ENCODE data around the gene NEURL1B.
"Not testable (repeated sequence)": the region's sequence is repeated elsewhere in the genome, so short reads cannot be mapped to it uniquely, and the experiment has no call there.

NEURL1B gene

DNA sequence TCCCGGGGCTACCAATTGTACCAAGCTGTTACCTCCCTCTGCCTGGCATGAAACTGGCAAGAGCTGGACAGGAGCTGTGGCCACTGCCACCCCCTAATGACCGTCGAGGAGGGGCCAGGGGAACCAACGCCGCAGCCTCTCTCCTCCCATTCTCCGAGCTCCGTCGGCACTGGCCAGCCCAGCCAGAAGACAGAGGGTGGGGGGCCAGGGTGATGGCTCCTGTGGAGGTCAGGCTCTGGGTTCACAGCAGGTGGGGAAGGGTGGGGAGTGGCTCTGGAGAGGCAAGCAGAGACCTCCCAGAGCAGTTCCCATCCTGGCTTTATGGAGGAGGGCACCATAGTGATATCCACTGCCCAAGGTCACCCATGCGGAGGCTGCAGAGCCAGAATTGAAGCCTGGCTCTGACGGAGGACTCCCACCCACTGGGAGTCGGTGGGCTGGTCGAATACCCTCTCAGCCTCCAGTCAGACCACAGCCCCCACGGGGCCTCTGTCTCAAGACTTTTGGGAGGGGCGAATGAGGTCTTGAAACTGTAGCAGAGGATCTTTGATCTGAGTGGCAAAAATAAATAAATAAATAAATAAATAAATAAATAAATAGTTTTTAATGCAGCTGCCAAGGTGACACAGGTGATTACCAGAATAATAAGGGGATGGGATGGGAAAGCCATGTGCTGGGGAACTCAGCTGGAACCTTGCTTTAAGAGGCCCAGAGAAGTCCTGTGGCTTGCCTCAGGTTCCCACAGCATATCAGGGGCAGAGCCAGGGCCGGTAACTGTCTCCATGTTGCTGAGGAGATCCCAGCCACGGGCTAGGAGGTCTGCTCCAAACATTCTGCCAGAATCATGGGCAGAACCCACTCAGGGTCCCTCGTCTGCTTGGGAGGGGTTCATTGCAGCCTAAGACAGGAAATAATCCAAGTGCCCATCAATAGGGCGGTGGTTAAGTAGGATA lies 42.5 kb upstream of the NEURL1B start:
- FAIRE-seq (no peak), DNase-seq (ENCODE audit: insufficient read length) (no peak)
- TF ChIP-seq TAF1 (IDR thresholded peaks at IDR 0.05; ENCODE audit: borderline replicate concordance, low read depth, low read length) = no peak
- TF ChIP-seq POLR2A (IDR thresholded peaks at IDR 0.05; ENCODE audit: low read depth, low read length) = no peak
- TF ChIP-seq POLR2AphosphoS5 (IDR thresholded peaks at IDR 0.05; ENCODE audit: low read depth, low read length) = no peak

DNA sequence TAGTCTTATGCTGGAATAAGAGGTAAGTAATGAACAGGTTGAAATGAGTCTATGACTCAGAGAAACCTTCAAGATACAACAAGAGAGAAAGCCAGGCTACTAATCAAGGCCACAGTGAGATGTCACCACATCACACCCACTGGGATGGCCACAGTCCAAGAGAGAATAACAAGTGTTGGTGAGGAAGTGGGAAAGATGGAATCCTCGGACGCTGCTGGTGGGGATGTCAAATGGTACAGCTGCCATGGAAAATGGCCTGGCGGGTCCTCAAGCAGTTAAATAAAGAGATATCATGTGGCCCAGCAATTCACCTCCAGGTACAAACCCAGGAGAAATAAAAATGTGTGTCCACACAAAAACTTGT lies 41.9 kb upstream of the NEURL1B start:
- no peak for DNase-seq (ENCODE audit: insufficient read length)
- TF ChIP-seq TAF1 (IDR thresholded peaks at IDR 0.05; ENCODE audit: borderline replicate concordance, low read depth, low read length) (no peak), POLR2A (IDR thresholded peaks at IDR 0.05; ENCODE audit: low read depth, low read length) (no peak), POLR2AphosphoS5 (IDR thresholded peaks at IDR 0.05; ENCODE audit: low read depth, low read length) (no peak)
- no peak for FAIRE-seq

- DNase-seq (ENCODE audit: insufficient read length) (no peak), FAIRE-seq (no peak)
- TF ChIP-seq POLR2A (IDR thresholded peaks at IDR 0.05; ENCODE audit: low read depth, low read length) (no peak), POLR2AphosphoS5 (IDR thresholded peaks at IDR 0.05; ENCODE audit: low read depth, low read length) (no peak), TAF1 (IDR thresholded peaks at IDR 0.05; ENCODE audit: borderline replicate concordance, low read depth, low read length) (no peak)
Observed at GRCh38 chr5:172600571-172600970, 40.5 kb upstream of the NEURL1B start.

DNA sequence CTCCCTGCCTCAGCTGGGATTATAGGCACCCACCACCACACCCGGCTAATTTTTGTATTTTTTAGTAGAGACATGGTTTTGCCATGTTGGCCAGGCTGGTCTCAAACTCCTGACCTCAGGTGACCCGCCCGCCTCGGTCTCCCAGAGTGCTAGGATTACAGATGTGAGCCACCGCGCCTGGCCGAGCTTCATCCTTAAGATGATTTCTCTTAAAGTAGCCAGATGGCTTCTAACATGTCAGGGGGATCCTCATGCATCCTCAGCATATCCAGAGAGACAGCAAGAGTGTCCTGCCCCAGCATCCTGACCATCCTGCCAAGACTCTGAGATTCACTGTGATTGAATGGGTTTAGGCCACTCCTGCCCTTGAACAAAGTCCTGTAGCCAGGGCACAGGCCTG lies 39.5 kb upstream of the NEURL1B start:
- not testable (repeated sequence) for FAIRE-seq

DNA sequence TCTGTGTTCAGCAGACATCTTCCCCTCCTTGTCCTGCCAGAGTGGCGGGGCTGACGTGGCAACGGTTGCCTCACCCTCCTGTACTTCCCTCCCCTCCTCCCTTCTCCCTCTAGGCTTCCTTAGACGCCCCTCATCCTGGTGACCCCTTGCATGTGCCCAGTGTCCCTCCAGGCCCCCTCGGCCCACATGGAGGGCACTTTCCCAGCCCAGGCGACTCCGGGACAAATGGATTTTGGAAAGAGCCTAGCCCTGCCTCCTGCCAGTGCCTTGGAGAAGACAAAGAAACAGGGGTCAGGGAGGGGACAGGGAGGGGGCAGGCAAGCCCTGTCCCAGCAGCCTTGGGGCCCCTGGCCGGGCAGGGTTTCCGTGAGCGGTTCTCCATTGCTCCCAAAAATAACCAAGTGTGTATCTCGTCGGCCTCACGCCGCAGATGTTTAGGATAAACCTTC lies 38.3 kb upstream of the NEURL1B start:
- TF ChIP-seq POLR2AphosphoS5 (IDR thresholded peaks at IDR 0.05; ENCODE audit: low read depth, low read length) = no peak
- TF ChIP-seq POLR2A (IDR thresholded peaks at IDR 0.05; ENCODE audit: low read depth, low read length) = no peak
- no peak for TF ChIP-seq TAF1 (IDR thresholded peaks at IDR 0.05; ENCODE audit: borderline replicate concordance, low read depth, low read length)
- DNase-seq (ENCODE audit: insufficient read length) = no peak
- no peak for FAIRE-seq

More for the DNA sequence above, 39.5 kb upstream of the NEURL1B start:
- not testable (repeated sequence) for DNase-seq (ENCODE audit: insufficient read length)

GRCh38 chr5:172603251-172603806 lies 37.7 kb upstream of the NEURL1B start:
- TF ChIP-seq POLR2A (IDR thresholded peaks at IDR 0.05; ENCODE audit: low read depth, low read length) (no peak), POLR2AphosphoS5 (IDR thresholded peaks at IDR 0.05; ENCODE audit: low read depth, low read length) (no peak), TAF1 (IDR thresholded peaks at IDR 0.05; ENCODE audit: borderline replicate concordance, low read depth, low read length) (no peak)
- DNase-seq (ENCODE audit: insufficient read length) = no peak
- no peak for FAIRE-seq

GRCh38 chr5:172605466-172605865 lies 35.6 kb upstream of the NEURL1B start:
- no peak for TF ChIP-seq TAF1 (IDR thresholded peaks at IDR 0.05; ENCODE audit: borderline replicate concordance, low read depth, low read length)
- no peak for TF ChIP-seq POLR2A (IDR thresholded peaks at IDR 0.05; ENCODE audit: low read depth, low read length)
- TF ChIP-seq POLR2AphosphoS5 (IDR thresholded peaks at IDR 0.05; ENCODE audit: low read depth, low read length) = no peak
- DNase-seq (ENCODE audit: insufficient read length) (no peak), FAIRE-seq (no peak)

DNA sequence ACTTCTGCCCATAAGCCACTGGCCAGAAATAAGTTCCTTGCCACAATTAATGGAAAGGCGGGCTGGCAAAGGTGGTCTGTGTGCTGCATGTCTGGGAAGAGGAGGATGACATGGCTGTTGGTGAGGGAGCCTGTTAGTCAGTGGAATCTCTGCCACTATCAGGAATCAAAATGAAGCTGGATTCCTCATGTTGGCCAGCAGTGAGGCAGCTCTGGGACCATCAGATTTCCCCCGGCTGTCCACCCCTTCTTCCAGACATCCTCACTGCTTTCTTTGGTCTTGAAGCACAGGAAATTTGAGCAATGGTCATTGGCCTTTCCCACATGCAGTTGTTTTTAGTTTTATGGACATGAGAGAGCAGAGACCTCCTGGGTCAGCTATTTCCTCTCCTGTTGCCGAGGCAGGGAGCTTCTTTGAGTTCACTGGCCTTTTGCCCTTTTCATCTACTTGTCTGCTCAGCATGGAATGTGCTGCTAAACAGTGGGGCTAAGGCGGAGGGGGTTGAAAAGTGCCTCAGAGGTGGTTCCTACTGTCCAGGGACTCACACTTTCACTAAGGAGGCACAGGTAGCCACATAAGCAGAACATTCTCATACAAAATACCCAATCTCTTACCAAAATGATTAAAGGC lies 34.8 kb upstream of the NEURL1B start:
- FAIRE-seq (no peak), DNase-seq (ENCODE audit: insufficient read length) (no peak)
- TF ChIP-seq POLR2A (IDR thresholded peaks at IDR 0.05; ENCODE audit: low read depth, low read length) (no peak), POLR2AphosphoS5 (IDR thresholded peaks at IDR 0.05; ENCODE audit: low read depth, low read length) (no peak), TAF1 (IDR thresholded peaks at IDR 0.05; ENCODE audit: borderline replicate concordance, low read depth, low read length) (no peak)

- TF ChIP-seq POLR2AphosphoS5 (IDR thresholded peaks at IDR 0.05; ENCODE audit: low read depth, low read length) (no peak), POLR2A (IDR thresholded peaks at IDR 0.05; ENCODE audit: low read depth, low read length) (no peak), TAF1 (IDR thresholded peaks at IDR 0.05; ENCODE audit: borderline replicate concordance, low read depth, low read length) (no peak)
- FAIRE-seq (no peak), DNase-seq (ENCODE audit: insufficient read length) (no peak)
Observed at GRCh38 chr5:172607213-172607793, 33.8 kb upstream of the NEURL1B start.

GRCh38 chr5:172608773-172609172 lies 32.3 kb upstream of the NEURL1B start:
- DNase-seq (ENCODE audit: insufficient read length) (no peak), FAIRE-seq (no peak)
- TF ChIP-seq POLR2A (IDR thresholded peaks at IDR 0.05; ENCODE audit: low read depth, low read length) = no peak
- no peak for TF ChIP-seq TAF1 (IDR thresholded peaks at IDR 0.05; ENCODE audit: borderline replicate concordance, low read depth, low read length)
- no peak for TF ChIP-seq POLR2AphosphoS5 (IDR thresholded peaks at IDR 0.05; ENCODE audit: low read depth, low read length)

- DNase-seq (ENCODE audit: insufficient read length) = no peak
- no peak for TF ChIP-seq POLR2AphosphoS5 (IDR thresholded peaks at IDR 0.05; ENCODE audit: low read depth, low read length)
- no peak for TF ChIP-seq POLR2A (IDR thresholded peaks at IDR 0.05; ENCODE audit: low read depth, low read length)
- no peak for TF ChIP-seq TAF1 (IDR thresholded peaks at IDR 0.05; ENCODE audit: borderline replicate concordance, low read depth, low read length)
- no peak for FAIRE-seq
Observed at GRCh38 chr5:172610643-172611042, 30.4 kb upstream of the NEURL1B start.

All from GM12892 (cell line).